Left lobe of liver (tissue), 2 donors: ENCODE data around the gene SAAL1. TPM values are rescaled to one million over a fixed set of nuclear protein-coding genes. Genes with fewer than 3 reads are reported as not detected.
"Not testable (repeated sequence)": the region's sequence is repeated elsewhere in the genome, so short reads cannot be mapped to it uniquely, and the experiment has no call there.

ENCODE experiments used
- ATAC-seq: fragments of 200-7000 bp; cut with Tn5 transposase; one replicate; pipeline ENCODE4 v1.9.1; 2020; ENCODE audit warnings: mild to moderate bottlenecking, moderate library complexity
- DNase-seq: peaks from one replicate; pipeline ENCODE4 v3.0.0-alpha.2; 2020; ENCODE audit warnings: low spot score
- total RNA-seq: library from RNA; stranded (reverse); gene quantifications from one replicate; pipeline ENCODE4 v1.2.1, GENCODE V29; 2021
- donor health status: DM: no; HTN: no; CAD: no; lungs with moderate emphysema.
- donor health status: DM: no; HTN: yes; CAD: no.

Gene SAAL1, protein sequence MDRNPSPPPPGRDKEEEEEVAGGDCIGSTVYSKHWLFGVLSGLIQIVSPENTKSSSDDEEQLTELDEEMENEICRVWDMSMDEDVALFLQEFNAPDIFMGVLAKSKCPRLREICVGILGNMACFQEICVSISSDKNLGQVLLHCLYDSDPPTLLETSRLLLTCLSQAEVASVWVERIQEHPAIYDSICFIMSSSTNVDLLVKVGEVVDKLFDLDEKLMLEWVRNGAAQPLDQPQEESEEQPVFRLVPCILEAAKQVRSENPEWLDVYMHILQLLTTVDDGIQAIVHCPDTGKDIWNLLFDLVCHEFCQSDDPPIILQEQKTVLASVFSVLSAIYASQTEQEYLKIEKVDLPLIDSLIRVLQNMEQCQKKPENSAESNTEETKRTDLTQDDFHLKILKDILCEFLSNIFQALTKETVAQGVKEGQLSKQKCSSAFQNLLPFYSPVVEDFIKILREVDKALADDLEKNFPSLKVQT
- total RNA-seq = 3.7 TPM

DNA sequence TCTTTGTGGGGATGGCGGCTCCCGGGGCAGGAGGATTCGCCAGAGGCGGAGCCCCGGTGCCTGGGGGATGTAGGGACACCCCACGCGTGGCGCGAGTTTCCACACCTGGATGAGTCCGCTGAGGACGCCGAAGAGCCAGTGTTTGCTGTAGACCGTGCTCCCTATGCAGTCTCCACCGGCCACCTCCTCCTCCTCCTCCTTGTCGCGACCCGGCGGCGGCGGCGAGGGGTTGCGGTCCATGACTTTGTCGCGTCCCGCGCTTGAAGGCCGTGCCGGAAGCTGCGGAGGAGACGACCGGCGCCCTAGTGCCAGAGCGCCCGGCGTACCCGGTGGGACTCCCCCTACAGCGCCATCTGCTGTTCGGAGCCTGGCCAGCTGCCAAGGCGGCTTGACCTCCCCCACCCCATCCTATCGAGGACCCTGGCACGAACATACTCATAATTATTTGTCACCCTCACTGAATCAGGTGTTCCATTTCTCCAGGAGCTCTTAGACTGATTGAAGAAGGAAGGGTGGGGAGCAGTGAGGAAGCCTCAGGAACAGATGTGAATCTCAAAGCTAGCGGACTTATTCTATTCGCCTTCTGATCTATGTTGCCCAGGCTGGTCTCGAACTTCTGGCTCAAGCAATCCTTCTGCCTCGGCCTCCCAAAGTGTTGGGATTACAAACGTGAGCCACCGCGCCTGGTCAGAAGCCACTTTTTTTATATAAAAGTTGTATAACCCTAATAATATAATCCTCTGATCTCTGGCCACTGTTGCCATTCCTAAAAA is at the start of gene SAAL1:
Gene SAAL1, minus strand, starts transcription at position 281 of the 773 bp plus-strand sequence. Its CDS starts 41 bp downstream, at position 240.
- ATAC-seq = peak; percentile 99

DNA sequence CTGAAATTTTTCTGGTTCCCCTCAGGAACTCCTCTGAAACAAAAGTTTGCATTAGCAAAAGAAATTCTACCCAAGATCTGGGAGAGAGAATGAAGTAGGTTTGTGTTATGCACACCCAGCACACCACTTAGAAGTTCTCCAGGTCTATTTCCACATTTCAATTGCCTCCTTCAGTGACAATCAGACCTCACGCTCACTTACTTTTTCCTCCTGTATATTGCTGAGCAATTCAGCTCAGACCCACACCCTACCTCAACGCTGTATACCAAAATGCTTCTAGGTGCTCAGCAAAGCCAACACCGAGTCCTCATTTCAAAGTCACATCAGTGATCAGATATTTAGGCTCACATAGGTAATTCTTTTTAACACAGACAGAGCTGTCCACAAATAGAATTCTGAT is 45.7 kb upstream of the SAAL1 start:
- ATAC-seq (no peak), DNase-seq (no peak)

More for the DNA sequence above, at the start of gene SAAL1:
- peak; percentile 85 for DNase-seq

- ATAC-seq = no peak
Measured at GRCh38 chr11:18145837-18146236, 40.0 kb upstream of the SAAL1 start.

GRCh38 chr11:18145025-18145424 is 39.1 kb upstream of the SAAL1 start:
- no peak for DNase-seq
- ATAC-seq = no peak

More at GRCh38 chr11:18145837-18146236, 40.0 kb upstream of the SAAL1 start:
- no peak for DNase-seq

DNA sequence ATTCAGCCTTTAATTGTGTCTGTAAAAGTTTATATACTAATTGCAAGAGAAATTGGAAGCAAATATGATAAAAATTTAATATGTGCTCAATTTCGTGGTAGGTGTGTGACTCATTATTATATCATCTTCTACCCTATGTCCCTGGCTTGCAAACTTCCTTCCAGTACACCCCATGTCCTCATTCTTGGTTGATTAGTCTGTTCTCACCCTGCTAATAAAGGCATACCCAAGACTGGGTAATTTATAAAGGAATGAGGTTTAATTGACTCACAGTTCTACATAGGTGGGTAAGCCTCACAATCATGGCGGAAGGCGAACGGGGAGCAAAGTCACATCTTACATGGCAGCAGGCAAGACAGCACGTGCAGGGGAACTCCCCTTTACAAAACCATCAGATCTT is 38.4 kb upstream of the SAAL1 start:
- DNase-seq (no peak), ATAC-seq (no peak)

GRCh38 chr11:18140145-18140544 is 34.3 kb upstream of the SAAL1 start:
- no peak for DNase-seq
- ATAC-seq = no peak

GRCh38 chr11:18137186-18137800 is 31.4 kb upstream of the SAAL1 start:
- DNase-seq = no peak
- ATAC-seq = no peak

GRCh38 chr11:18135308-18135707 is 29.4 kb upstream of the SAAL1 start:
- DNase-seq (no peak), ATAC-seq (no peak)

GRCh38 chr11:18132341-18132740 is 26.5 kb upstream of the SAAL1 start, which contains the start of gene MRGPRX3:
TSS of gene MRGPRX3 (plus strand) at chr11:18132571. CDS start at chr11:18137203, 4,632 bp downstream.
- DNase-seq = no peak
- ATAC-seq = no peak

DNA sequence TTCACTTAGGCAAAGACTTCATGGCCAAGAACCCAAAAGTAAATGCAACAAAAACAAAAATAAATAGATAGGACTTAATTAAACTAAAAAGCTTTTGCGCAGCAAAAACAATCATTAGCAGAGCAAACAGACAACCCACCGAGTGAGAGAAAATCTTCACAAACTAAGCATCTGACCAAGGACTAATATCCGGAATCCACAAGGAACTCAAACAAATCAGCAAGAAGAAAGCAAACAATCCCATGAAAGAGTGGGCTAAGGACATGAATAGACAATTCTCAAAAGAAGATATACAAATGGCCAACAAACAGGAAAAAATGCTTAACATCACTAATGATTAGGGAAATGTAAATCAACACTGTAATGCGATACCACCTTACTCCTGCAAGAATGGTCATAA is 25.2 kb upstream of the SAAL1 start:
- DNase-seq = not testable (repeated sequence)

DNA sequence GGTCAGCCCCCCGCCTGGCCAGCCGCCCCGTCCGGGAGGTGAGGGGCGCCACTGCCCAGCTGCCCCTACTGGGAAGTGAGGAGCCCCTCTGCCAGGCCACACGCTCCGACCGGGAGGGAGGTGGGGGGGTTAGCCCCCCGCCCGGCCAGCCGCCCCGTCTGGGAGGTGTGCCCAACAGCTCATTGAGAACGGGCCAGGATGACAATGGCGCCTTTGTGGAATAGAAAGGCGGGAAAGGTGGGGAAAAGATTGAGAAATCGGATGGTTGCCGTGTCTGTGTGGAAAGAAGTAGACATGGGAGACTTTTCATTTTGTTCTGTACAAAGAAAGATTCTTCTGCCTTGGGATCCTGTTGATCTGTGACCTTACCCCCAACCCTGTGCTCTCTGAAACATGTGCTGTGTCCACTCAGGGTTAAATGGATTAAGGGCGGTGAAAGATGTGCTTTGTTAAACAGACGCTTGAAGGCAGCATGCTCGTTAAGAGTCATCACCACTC is 15.5 kb upstream of the SAAL1 start:
- DNase-seq, ATAC-seq: not testable (repeated sequence)

More for the DNA sequence above, 25.2 kb upstream of the SAAL1 start:
- ATAC-seq = not testable (repeated sequence)

DNA sequence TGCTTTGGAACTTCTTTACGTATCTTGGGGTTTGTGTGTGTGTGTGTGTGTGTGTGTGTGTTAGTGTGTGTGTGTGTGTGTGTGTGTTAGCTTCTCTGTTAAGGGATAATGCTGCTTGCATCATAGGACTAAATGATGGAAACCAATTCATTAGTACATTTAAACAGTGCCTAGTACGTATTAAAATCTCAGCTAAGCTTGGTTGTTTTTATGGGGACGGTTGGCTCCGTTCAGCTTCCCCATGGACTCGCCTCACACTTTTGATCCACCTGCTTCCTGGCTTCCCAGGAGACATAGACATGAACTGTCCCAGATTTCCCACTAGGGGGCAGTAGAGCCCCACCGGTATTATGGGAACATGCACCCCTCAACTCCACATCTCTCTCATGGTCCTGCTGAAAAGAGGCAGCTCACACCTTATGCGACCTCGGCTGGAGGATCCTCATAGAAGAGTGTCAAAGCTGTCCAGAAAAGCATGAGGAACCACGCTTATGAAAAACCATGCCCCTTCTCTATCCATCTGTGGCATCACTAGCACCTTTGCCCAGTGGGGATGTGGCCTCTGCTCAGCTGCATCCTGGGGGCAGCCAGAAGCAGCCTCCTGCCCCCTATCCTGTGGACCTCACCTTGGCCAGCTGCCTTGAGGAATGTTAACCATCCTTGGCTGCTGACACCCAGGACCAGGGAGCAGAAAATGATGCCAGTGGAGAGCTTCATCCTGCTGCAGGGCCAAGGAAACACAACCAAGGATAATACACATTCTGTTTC is 9.7 kb upstream of the SAAL1 start:
- ATAC-seq (peak; percentile 99), DNase-seq (peak; percentile 63)

DNA sequence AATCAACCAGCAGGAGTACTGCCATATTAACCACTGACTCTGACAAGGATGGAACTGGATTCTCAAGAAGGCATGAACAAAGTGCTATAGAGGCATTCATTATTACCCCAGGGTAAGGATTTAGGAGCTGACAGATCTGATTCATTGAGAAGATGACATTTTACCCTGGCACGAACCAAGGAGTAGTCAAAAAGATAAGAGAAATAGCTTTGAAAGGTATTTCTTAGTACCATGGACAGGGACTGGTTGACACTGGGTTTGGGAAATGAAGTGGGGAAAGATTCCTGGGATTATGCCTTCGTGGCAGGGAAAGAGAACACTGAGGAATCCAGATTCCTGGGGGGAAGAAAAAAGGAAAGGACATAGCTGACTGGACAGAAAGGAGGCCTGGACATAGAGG is 5.1 kb upstream of the SAAL1 start:
- ATAC-seq = no peak
- DNase-seq = no peak

GRCh38 chr11:18108254-18108653 is 2.4 kb upstream of the SAAL1 start:
- DNase-seq (no peak), ATAC-seq (no peak)

DNA sequence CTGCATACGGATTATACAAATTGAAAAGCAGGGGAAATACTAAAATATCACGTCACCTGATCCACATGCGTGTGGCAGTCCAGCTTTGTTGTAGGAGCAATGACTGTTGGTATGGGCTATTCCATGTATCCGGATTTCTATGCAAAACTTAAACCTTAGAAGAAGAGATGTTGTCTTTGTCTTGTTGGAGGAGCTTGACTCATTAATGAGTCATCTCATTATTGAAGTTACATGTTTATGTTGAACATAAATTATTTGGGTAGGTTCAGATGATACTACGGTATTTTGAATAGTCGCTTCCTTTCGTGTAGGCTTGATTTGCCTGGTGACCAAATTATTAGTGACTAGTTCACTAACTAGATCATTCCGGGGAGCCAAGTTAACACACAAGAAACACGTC is 806 bp upstream of the SAAL1 start:
- no peak for ATAC-seq

DNA sequence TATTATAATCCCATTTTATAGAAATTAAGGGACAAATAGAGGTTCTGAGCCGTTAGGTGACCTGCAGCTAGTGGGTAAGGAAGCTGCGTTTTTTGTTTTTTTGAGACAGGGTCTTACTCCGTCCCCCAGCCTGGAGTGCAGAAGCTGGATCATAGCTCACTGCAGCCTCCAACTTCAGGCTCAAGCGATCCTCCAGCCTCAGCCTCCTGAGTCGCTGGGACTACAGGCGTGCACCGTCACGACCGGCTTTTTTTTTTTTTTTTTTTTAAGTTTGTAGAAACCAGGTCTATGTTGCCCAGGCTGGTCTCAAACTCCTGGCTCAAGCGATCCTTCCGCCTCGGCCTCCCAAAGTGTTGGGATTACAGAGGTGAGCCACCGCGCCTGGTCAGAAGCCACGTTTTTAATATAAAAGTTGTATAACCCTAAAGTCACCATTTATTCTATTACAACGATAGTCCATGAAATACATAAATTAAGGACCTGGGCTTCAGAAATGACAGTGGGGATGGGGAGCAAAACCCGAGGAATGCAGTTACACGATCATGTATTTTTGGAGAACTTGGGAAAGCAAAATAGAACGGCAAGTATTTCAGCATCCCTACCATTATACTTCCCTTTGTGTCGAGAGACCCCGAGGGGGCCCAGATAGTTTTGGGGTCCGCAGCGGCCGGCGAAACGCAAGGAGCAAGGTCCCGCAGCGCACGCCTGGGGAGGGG is 638 bp downstream of the SAAL1 start:
- DNase-seq (no peak), ATAC-seq (no peak)

More for the DNA sequence above, 806 bp upstream of the SAAL1 start:
- no peak for DNase-seq

DNA sequence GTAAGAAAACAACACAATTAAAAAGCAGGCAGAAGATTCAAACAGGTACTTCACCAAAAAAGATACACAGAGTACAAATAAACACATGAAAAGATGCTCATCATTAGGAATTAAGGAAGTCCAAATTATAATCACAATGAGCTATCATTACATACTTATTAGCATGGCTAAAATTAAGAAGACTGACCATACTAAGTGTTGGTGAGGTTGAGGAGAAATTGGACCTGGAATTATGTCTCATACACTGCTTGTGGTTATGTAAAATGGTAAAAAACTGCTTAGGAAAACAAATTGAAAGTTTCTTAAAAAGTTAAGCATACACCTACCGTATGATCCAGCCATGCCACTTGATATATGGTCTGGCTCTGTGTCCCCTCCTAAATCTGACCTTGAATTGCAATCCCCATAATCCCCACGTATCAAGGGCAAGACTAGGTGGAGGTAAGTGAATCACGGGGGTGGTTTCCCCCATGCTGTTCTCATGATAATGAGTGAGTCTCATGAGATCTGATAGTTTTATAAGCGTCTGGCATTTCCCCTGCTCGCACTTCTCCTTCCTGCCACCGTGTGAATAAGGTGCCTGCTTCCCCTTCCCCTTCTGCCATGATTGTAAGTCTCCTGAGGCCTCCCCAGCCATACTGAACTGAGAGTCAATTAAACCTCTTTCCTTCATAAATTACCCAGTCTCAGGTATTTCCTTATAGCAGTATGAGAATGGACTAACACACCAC is 4.8 kb downstream of the SAAL1 start:
- ATAC-seq = no peak

GRCh38 chr11:18093959-18094358 is 11.9 kb downstream of the SAAL1 start:
- DNase-seq (no peak), ATAC-seq (no peak)

More for the DNA sequence above, 4.8 kb downstream of the SAAL1 start:
- DNase-seq = no peak

- ATAC-seq (no peak), DNase-seq (no peak)
Measured at GRCh38 chr11:18091731-18092130, 14.2 kb downstream of the SAAL1 start.
